CD4-positive, alpha-beta T cell treated with Interleukin-2 at 100 ng/mL for 4 hours (primary cell): Measurements from ENCODE around the gene TMEM53.

Experiments
- DNase-seq: peaks from one replicate; pipeline ENCODE4 v3.0.0-alpha.2; 2020; ENCODE audit warnings: low spot score

TMEM53 gene

DNA sequence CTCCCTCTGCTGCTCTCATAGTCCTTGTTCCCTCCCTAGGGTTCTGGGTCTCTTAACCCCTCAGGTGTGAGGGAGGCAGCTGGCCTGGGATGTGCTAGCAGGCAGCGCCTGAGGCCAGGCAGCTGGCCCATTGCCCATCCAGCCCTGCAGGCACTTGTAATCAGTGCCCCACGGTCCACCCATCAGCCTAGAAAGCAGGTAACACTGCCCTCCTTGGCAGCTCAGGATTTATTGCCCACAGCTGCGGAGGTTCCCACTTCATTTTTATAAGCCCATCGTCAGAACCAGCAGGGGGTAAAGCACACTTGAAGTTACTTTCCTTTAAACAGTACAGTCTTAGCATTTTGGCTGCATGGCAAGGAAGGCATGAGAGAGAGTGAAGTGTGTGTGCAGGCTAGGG, 70.6 kb downstream of the TMEM53 start:
- DNase-seq, result no peak
